H1 (cell line): ENCODE results near the gene NNMT. TPM values are rescaled to one million over a fixed set of nuclear protein-coding genes. Genes with fewer than 3 reads are reported as not detected.

Experiments used
- CTCF ChIA-PET: fragments of 300-600 bp; sonication (Branson Sonifier 250); formaldehyde crosslinking; loops from one replicate; lab custom pipeline; 2021; ENCODE audit not compliant: partially characterized antibody; lab: Charles Lee
- POLR2A ChIA-PET: fragments of 300-600 bp; sonication (Branson Sonifier 250); formaldehyde crosslinking; loops from one replicate; lab custom pipeline; 2021; ENCODE audit warnings: inconsistent platforms; ENCODE audit not compliant: partially characterized antibody; lab: Charles Lee
- DNase-seq, 2 experiments: peaks; one replicate each; pipeline versions ENCODE4 v3.0.0 to v3.0.0-alpha.2; 2010 to 2022; ENCODE audit warnings: low spot score in 2 of 2, low read depth in 1 of 2, mixed read lengths in 1 of 2
- FAIRE-seq: peaks from 2 replicates; lab custom pipeline; 2011; peaks lifted over from hg19 to GRCh38; lab: Jason Lieb, UNC
- H2AFZ ChIP-seq: 2 replicates; pipeline ENCODE4 v1.8.1; 2012; ENCODE audit warnings: low read length, inconsistent platforms
- H2AK5ac ChIP-seq: 2 replicates; pipeline ENCODE4 v1.6.1; 2013; ENCODE audit warnings: low read depth, low read length
- H2BK120ac ChIP-seq: replicated peaks from 2 replicates; pipeline ENCODE3; 2013; ENCODE audit warnings: low read depth, low read length, inconsistent platforms
- H2BK12ac ChIP-seq: 2 replicates; pipeline ENCODE4 v1.6.1; 2013; ENCODE audit warnings: low read depth, low read length
- H2BK15ac ChIP-seq: 2 replicates; pipeline ENCODE4 v1.6.1; 2013; ENCODE audit warnings: low read length
- H2BK20ac ChIP-seq: 2 replicates; pipeline ENCODE4 v1.6.1; 2013; ENCODE audit warnings: low read length
- H2BK5ac ChIP-seq: 2 replicates; pipeline ENCODE4 v1.6.1; 2013; ENCODE audit warnings: low read depth, low read length
- H3K14ac ChIP-seq: 2 replicates; pipeline ENCODE4 v1.6.1; 2013; ENCODE audit warnings: inconsistent platforms; ENCODE audit not compliant: insufficient read length
- H3K18ac ChIP-seq: 2 replicates; pipeline ENCODE4 v1.6.1; 2013; ENCODE audit warnings: low read length; ENCODE audit errors: extremely low read depth
- H3K23ac ChIP-seq: 2 replicates; pipeline ENCODE4 v1.6.1; 2013; ENCODE audit warnings: inconsistent platforms; ENCODE audit not compliant: insufficient read length
- H3K23me2 ChIP-seq: 2 replicates; pipeline ENCODE4 v1.6.1; 2013; ENCODE audit warnings: low read depth, low read length
- H3K27ac ChIP-seq: 2 replicates; pipeline ENCODE4 v1.6.1; 2011; ENCODE audit warnings: low read depth, low read length, inconsistent platforms
- H3K27me3 ChIP-seq, 4 experiments: replicated peaks in 1 of 4; 1 replicate in 1 of 4; 2 replicates in 3 of 4; pipeline versions ENCODE4 v1.6.1 to v1.8.1; 2011 to 2013; ENCODE audit warnings: low read length in 3 of 4, mild to moderate bottlenecking in 3 of 4, inconsistent platforms in 2 of 4, mixed read lengths in 2 of 4, moderate library complexity in 1 of 4; ENCODE audit not compliant: control insufficient read depth in 3 of 4, insufficient read depth in 3 of 4; ENCODE audit errors: extremely low read depth in 1 of 4
- H3K36me3 ChIP-seq, 4 experiments: 2 replicates each; pipeline versions ENCODE4 v1.6.1 to v1.8.1; 2011 to 2013; ENCODE audit warnings: mild to moderate bottlenecking in 4 of 4, low read length in 3 of 4, moderate library complexity in 2 of 4, control low read depth in 1 of 4, inconsistent platforms in 1 of 4; ENCODE audit not compliant: insufficient read depth in 4 of 4, control insufficient read depth in 2 of 4
- H3K4ac ChIP-seq: replicated peaks from 2 replicates; pipeline ENCODE3; 2013; ENCODE audit warnings: low read length, low read depth, mixed read lengths, inconsistent platforms; ENCODE audit not compliant: insufficient read length
- H3K4me1 ChIP-seq, 4 experiments: replicated peaks in 1 of 4; 1 replicate in 1 of 4; 2 replicates in 3 of 4; pipeline versions ENCODE4 v1.6.1 to v1.8.1; 2011 to 2013; ENCODE audit warnings: low read length in 3 of 4, inconsistent platforms in 2 of 4, mixed read lengths in 1 of 4; ENCODE audit not compliant: insufficient read depth in 4 of 4, control insufficient read depth in 3 of 4
- H3K4me2 ChIP-seq, 2 experiments: 2 replicates each; pipeline versions ENCODE4 v1.6.1 to v1.8.1; 2011 to 2013; ENCODE audit warnings: low read depth in 2 of 2, low read length in 2 of 2, control low read depth in 1 of 2, inconsistent platforms in 1 of 2, mild to moderate bottlenecking in 1 of 2; ENCODE audit not compliant: insufficient read depth in 1 of 2
- H3K4me3 ChIP-seq, 4 experiments: fragments of 200-600, 300-600 bp in 1 of 4; sonication (generic), shearing (Covaris generic), sonication (Bioruptor Twin) in 1 of 4; 2 replicates each; pipeline versions ENCODE4 v1.5.1 to v1.8.1; 2011 to 2016; ENCODE audit warnings: low read length in 4 of 4, low read depth in 3 of 4, control low read depth in 2 of 4, inconsistent platforms in 2 of 4, mild to moderate bottlenecking in 2 of 4, mixed read lengths in 1 of 4, moderate library complexity in 1 of 4; ENCODE audit not compliant: insufficient read depth in 2 of 4; ENCODE audit errors: extremely low read depth in 1 of 4
- H3K56ac ChIP-seq: replicated peaks from 2 replicates; pipeline ENCODE3; 2013; ENCODE audit warnings: low read depth, mild to moderate bottlenecking, mixed read lengths, low read length, inconsistent platforms; ENCODE audit not compliant: insufficient read length
- H3K79me1 ChIP-seq: 2 replicates; pipeline ENCODE4 v1.6.1; 2013; ENCODE audit warnings: low read depth, low read length, control low read depth
- H3K79me2 ChIP-seq, 2 experiments: 2 replicates each; pipeline versions ENCODE4 v1.6.1 to v1.8.1; 2012 to 2013; ENCODE audit warnings: low read length in 2 of 2, mild to moderate bottlenecking in 2 of 2, inconsistent platforms in 1 of 2; ENCODE audit not compliant: insufficient read depth in 2 of 2, control insufficient read depth in 1 of 2
- H3K9ac ChIP-seq, 4 experiments: replicated peaks in 1 of 4; 1 replicate in 1 of 4; 2 replicates in 3 of 4; pipeline versions ENCODE4 v1.6.1 to v1.8.1; 2011 to 2013; ENCODE audit warnings: low read depth in 3 of 4, low read length in 3 of 4, control low read depth in 2 of 4, mild to moderate bottlenecking in 2 of 4, moderate library complexity in 2 of 4, inconsistent platforms in 1 of 4; ENCODE audit errors: extremely low read depth in 1 of 4
- H3K9me3 ChIP-seq, 2 experiments: 2 replicates each; pipeline versions ENCODE4 v1.6.1 to v1.8.1; 2012 to 2013; ENCODE audit warnings: mild to moderate bottlenecking in 2 of 2, moderate library complexity in 2 of 2, control low read depth in 1 of 2, inconsistent platforms in 1 of 2, low read depth in 1 of 2, low read length in 1 of 2, mixed read lengths in 1 of 2; ENCODE audit not compliant: insufficient read depth in 2 of 2
- H4K20me1 ChIP-seq, 2 experiments: replicated peaks in 1 of 2; 2 replicates each; pipeline versions ENCODE3 to v1.8.1; 2011 to 2013; ENCODE audit warnings: inconsistent platforms in 2 of 2, low read length in 2 of 2, mild to moderate bottlenecking in 1 of 2; ENCODE audit not compliant: insufficient read depth in 2 of 2, control insufficient read depth in 1 of 2
- H4K5ac ChIP-seq: 2 replicates; pipeline ENCODE4 v1.6.1; 2013; ENCODE audit warnings: low read length, low read depth, mixed read lengths, inconsistent platforms; ENCODE audit not compliant: insufficient read length
- H4K8ac ChIP-seq: 2 replicates; pipeline ENCODE4 v1.8.0; 2013; ENCODE audit warnings: mild to moderate bottlenecking, moderate library complexity, low read length, inconsistent platforms; ENCODE audit not compliant: insufficient read depth; ENCODE audit errors: extremely low read depth
- H4K91ac ChIP-seq: replicated peaks from 2 replicates; pipeline ENCODE3; 2013; ENCODE audit warnings: low read length, mixed read lengths, inconsistent platforms; ENCODE audit not compliant: insufficient read length
- ASH2L ChIP-seq: fragments of 200-600, 300-600 bp; sonication (generic); IDR thresholded peaks from one replicate; pipeline ENCODE4 v1.7.1; 2017; ENCODE audit warnings: low read length
- BCL11A ChIP-seq, 2 experiments: IDR thresholded peaks; one replicate each; pipeline ENCODE4 v1.6.1; 2011; ENCODE audit warnings: low read depth in 2 of 2, low read length in 2 of 2, mild to moderate bottlenecking in 2 of 2
- CBX5 ChIP-seq: fragments of 300-800, 300-1000 bp; sonication (generic); IDR thresholded peaks from 2 replicates; pipeline ENCODE4 v1.7.1; 2016; ENCODE audit warnings: antibody characterized with exemption, low read length, low read depth
- GTF2F1 ChIP-seq: IDR thresholded peaks from 2 replicates; pipeline ENCODE4 v1.6.1; 2012; ENCODE audit warnings: low read depth, low read length, improper control_type of control experiment, borderline replicate concordance
- JUN ChIP-seq: IDR thresholded peaks from 2 replicates; pipeline ENCODE4 v1.6.1; 2011; ENCODE audit warnings: low read depth, mild to moderate bottlenecking, improper control_type of control experiment, low read length
- KDM1A ChIP-seq: fragments of 200-600, 300-600 bp; sonication (generic); IDR thresholded peaks from 2 replicates; pipeline ENCODE4 v1.7.1; 2016; ENCODE audit warnings: mild to moderate bottlenecking, low read length, borderline replicate concordance
- NANOG ChIP-seq: IDR thresholded peaks from 2 replicates; pipeline ENCODE4 v1.6.1; 2011; ENCODE audit warnings: low read length, low read depth, mild to moderate bottlenecking, inconsistent platforms; ENCODE audit not compliant: insufficient read depth, poor library complexity, severe bottlenecking
- NRF1 ChIP-seq: IDR thresholded peaks from 2 replicates; pipeline ENCODE4 v1.6.1; 2011; ENCODE audit warnings: mild to moderate bottlenecking, low read depth, low read length, improper control_type of control experiment
- POLR2AphosphoS5 ChIP-seq: IDR thresholded peaks from 2 replicates; pipeline ENCODE4 v1.6.1; 2011; ENCODE audit warnings: low read depth, low read length
- RBBP5 ChIP-seq: IDR thresholded peaks from 2 replicates; pipeline ENCODE4 v1.7.1; 2012; ENCODE audit warnings: low read depth, mild to moderate bottlenecking, inconsistent platforms, low read length, moderate library complexity, borderline replicate concordance
- RXRA ChIP-seq: IDR thresholded peaks from 2 replicates; pipeline ENCODE4 v1.6.1; 2011; ENCODE audit warnings: low read depth, mild to moderate bottlenecking, low read length, moderate library complexity; ENCODE audit not compliant: insufficient read depth
- SAP30 ChIP-seq: fragments of 300-600 bp; sonication (generic); IDR thresholded peaks from 2 replicates; pipeline ENCODE4 v1.7.1; 2012; ENCODE audit warnings: low read length, moderate library complexity, mild to moderate bottlenecking, inconsistent platforms; ENCODE audit not compliant: insufficient read depth, insufficient replicate concordance
- SIX5 ChIP-seq: IDR thresholded peaks from 2 replicates; pipeline ENCODE4 v1.6.1; 2011; ENCODE audit warnings: mild to moderate bottlenecking, low read depth, low read length
- SP1 ChIP-seq: IDR thresholded peaks from 2 replicates; pipeline ENCODE4 v1.6.1; 2011; ENCODE audit warnings: low read depth, low read length
- TAF7 ChIP-seq: optimal IDR thresholded peaks from 2 replicates; pipeline ENCODE3; 2011; ENCODE audit warnings: low read depth, mild to moderate bottlenecking, inconsistent platforms, low read length, moderate library complexity, borderline replicate concordance
- WGBS, 2 experiments: shearing (Covaris generic) in 1 of 2; methylation state at CpG; one replicate each; pipeline versions ENCODE4 v1.1.6 to v1.1.7; 2013 to 2015; ENCODE audit warnings: low lambda C conversion rate in 2 of 2, mixed read lengths in 2 of 2, inconsistent platforms in 1 of 2, low coverage in 1 of 2, missing lambda C conversion rate in 1 of 2; ENCODE audit not compliant: insufficient replicate concordance in 2 of 2, insufficient coverage in 1 of 2, insufficient read length in 1 of 2; ENCODE audit errors: extremely low coverage in 1 of 2, missing lambda C conversion rate in 1 of 2; 5-methylcytosine and 5-hydroxymethylcytosine counted together
- polyA plus RNA-seq, 7 experiments: library from polyadenylated mRNA; depleted of rRNA in 3 of 7; stranded (reverse) in 5 of 7; unstranded in 2 of 7; fragments of >200 nt in 5 of 7; fragments of 200-250 nt in 2 of 7; gene quantifications; 1 replicate in 5 of 7; 2 replicates in 1 of 7; 4 replicates in 1 of 7; pipeline versions ENCODE4 v1.2.1 to v1.2.3, GENCODE V29; 2011 to 2013; ENCODE audit warnings: missing spikeins in 2 of 7, mixed read lengths in 2 of 7
- total RNA-seq: library from RNA; stranded (reverse); fragmentation: NEBNext Ultra II Directional; extraction: Animal tissue kit (Norgen Biotek cat#: 25700); gene quantifications from 2 replicates; pipeline ENCODE4 v1.2.1, GENCODE V29; 2021

Gene NNMT
- total and polyA plus RNA-seq, 2 of the 8 experiments (the other 6 are each of a cell fraction or from before 2014, with no cell fraction given) = not detected

DNA sequence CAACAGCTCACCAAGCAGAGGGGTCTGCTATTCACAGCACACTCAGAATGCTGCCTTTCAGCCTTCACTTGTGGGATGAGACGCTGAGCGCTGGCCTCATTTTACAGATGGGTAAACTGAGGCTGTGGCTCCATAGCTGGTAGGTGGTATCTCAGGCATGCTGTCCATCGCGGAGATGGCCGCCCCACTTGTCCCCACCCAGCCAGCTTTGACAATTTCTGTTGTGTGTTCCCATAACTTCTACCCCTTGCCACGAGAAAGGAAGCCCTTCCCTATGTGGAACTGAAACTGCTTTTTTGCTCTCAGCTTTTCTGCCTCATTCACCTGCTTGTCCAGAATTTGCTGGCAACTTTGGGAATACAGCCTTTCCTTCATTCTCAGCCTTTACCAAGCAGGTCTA is 36.1 kb upstream of the NNMT start:
- Histone ChIP-seq H3K9me3 (no peaks in the 10 kb centered on the region), H2AFZ (no peak overlapping the region), H3K4ac (no peak overlapping the region), H3K23ac (no peak overlapping the region), H2BK15ac (no peak overlapping the region), H3K23me2 (no peaks in the 10 kb centered on the region; the same call in 1 of the 2 replicates), H3K27me3 (no peaks in the 10 kb centered on the region), H2AK5ac (no peak overlapping the region), H3K79me1 (no peaks in the 10 kb centered on the region), H2BK20ac (no peak overlapping the region), H3K9ac (no peak overlapping the region), H3K36me3 (no peaks in the 10 kb centered on the region), H2BK5ac (no peak overlapping the region), H3K4me2 (no peak overlapping the region), H3K27ac (no peak overlapping the region), H4K91ac (no peak overlapping the region), H3K79me2 (no peaks in the 10 kb centered on the region), H4K8ac (no peak overlapping the region), H3K14ac (no peak overlapping the region), H3K4me3 (no peak overlapping the region), H2BK120ac (no peak overlapping the region), H4K20me1 (no peaks in the 10 kb centered on the region), H3K18ac (no peak overlapping the region), H3K56ac (no peak overlapping the region), H3K4me1 (no peaks in the 10 kb centered on the region; a peak in 3 of 7 replicates), H4K5ac (no peak overlapping the region), H2BK12ac (no peak overlapping the region)
- DNase-seq (no peak), FAIRE-seq (no peak)
- TF ChIP-seq SAP30 (no peak), POLR2AphosphoS5 (no peak), TAF7 (no peak), NANOG (no peak), JUN (no peak), RXRA (no peak), SP1 (no peak), BCL11A (IDR thresholded peaks at IDR 0.05; ENCODE audit: low read depth in 2 of 2, low read length in 2 of 2) (no peak), RBBP5 (no peak), CBX5 (no peak), GTF2F1 (no peak), NRF1 (no peak), KDM1A (no peak), ASH2L (no peak), SIX5 (no peak)
- ChIA-PET POLR2A (interaction anchor here (1.6 kb wide), 1 partner anchor 267 kb away, joined by 8 read pairs; no protein-coding TSS in a partner anchor), CTCF (interaction anchor here (0.6 to 12.0 kb wide), 51 partner anchors 15 to 577 kb away, joined by 3 to 280 read pairs (median 6); partner anchors contain the start of genes HTR3A and HTR3B)
- 88% methylated on average over 6 of the region's 6 CpGs; no CpG with 5 or more reads in 1 of the 2 experiments for WGBS, 2 experiments
